GM21390 (cell line): ENCODE measurements around the gene LSM14B.
"Not testable (repeated sequence)": the region's sequence is repeated elsewhere in the genome, so short reads cannot be mapped to it uniquely, and the experiment has no call there.

Source experiments
- ATAC-seq: cut with Tn5 transposase; IDR thresholded peaks from one replicate; pipeline ENCODE4 v1.9.1; 2021; ENCODE audit not compliant: unreplicated experiment

Gene LSM14B

GRCh38 chr20:62146019-62146755 lies 23.9 kb downstream of the LSM14B start:
- ATAC-seq: no peak

- no peak for ATAC-seq
These were observed 24.9 kb downstream of the LSM14B start for GRCh38 chr20:62147125-62147524.

- ATAC-seq: no peak
These were observed 25.3 kb downstream of the LSM14B start for GRCh38 chr20:62147528-62147927.

- ATAC-seq: not testable (repeated sequence)
These were observed 26.1 kb downstream of the LSM14B start for GRCh38 chr20:62148383-62148782.

- no peak for ATAC-seq
These were observed 26.6 kb downstream of the LSM14B start for GRCh38 chr20:62148908-62149314.

GRCh38 chr20:62149532-62150309 lies 27.4 kb downstream of the LSM14B start:
- no peak for ATAC-seq

GRCh38 chr20:62150310-62150575 lies 28.0 kb downstream of the LSM14B start:
- no peak for ATAC-seq

GRCh38 chr20:62151225-62151624 lies 28.9 kb downstream of the LSM14B start:
- ATAC-seq: no peak

GRCh38 chr20:62151835-62152364 lies 29.6 kb downstream of the LSM14B start:
- ATAC-seq: no peak

- no peak for ATAC-seq
These were observed 33.4 kb downstream of the LSM14B start for GRCh38 chr20:62155428-62156253.

GRCh38 chr20:62156254-62156556 lies 33.9 kb downstream of the LSM14B start:
- no peak for ATAC-seq

GRCh38 chr20:62156592-62157386 lies 34.5 kb downstream of the LSM14B start:
- ATAC-seq: no peak

GRCh38 chr20:62157387-62158087 lies 35.3 kb downstream of the LSM14B start:
- no peak for ATAC-seq

- ATAC-seq: no peak
These were observed 35.8 kb downstream of the LSM14B start for GRCh38 chr20:62158088-62158400.

GRCh38 chr20:62158541-62158940 lies 36.3 kb downstream of the LSM14B start:
- ATAC-seq: no peak

GRCh38 chr20:62159052-62159451 lies 36.8 kb downstream of the LSM14B start:
- no peak for ATAC-seq

- no peak for ATAC-seq
These were observed 37.6 kb downstream of the LSM14B start for GRCh38 chr20:62159839-62160238.

GRCh38 chr20:62160253-62160652 lies 38.0 kb downstream of the LSM14B start:
- no peak for ATAC-seq

- no peak for ATAC-seq
These were observed 38.6 kb downstream of the LSM14B start for GRCh38 chr20:62160876-62161275.

GRCh38 chr20:62161347-62161746 lies 39.1 kb downstream of the LSM14B start:
- ATAC-seq: no peak
